Panc1 (cell line): Measurements from ENCODE around the gene CFAP97D1. TPM values are rescaled to one million over a fixed set of nuclear protein-coding genes. Genes with fewer than 3 reads are reported as not detected.
"Not testable (repeated sequence)": the region's sequence is repeated elsewhere in the genome, so short reads cannot be mapped to it uniquely, and the experiment has no call there.

ENCODE experiments used
- ATAC-seq: fragments of 200-7000 bp; cut with Tn5 transposase; 2 replicates; pipeline ENCODE4 v1.9.1; 2020; ENCODE audit warnings: mild to moderate bottlenecking, moderate library complexity
- BruUV-seq: library from RNA; stranded (reverse); fragments of 400-500 nt; replicated peaks from 2 replicates; lab custom pipeline; 2021; lab: Mats Ljungman, UMichigan
- CTCF ChIA-PET: fragments of 300-600 bp; sonication (Branson Sonifier 250); formaldehyde crosslinking; loops from one replicate; lab custom pipeline; 2022; ENCODE audit warnings: antibody characterized with exemption; lab: Charles Lee
- POLR2A ChIA-PET: fragments of 300-600 bp; sonication (Branson Sonifier 250); formaldehyde crosslinking; loops from one replicate; lab custom pipeline; 2022; ENCODE audit warnings: antibody characterized with exemption; lab: Charles Lee
- DNase-seq: peaks from one replicate; pipeline ENCODE4 v3.0.0-alpha.2; 2010; ENCODE audit warnings: low read depth, low spot score
- H3K27ac ChIP-seq: 2 replicates; pipeline ENCODE4 v1.5.1; 2011; ENCODE audit warnings: mild to moderate bottlenecking, low read length, inconsistent platforms
- H3K27me3 ChIP-seq: fragments of 200-500 bp; sonication (Bioruptor generic); 2 replicates; pipeline ENCODE4 v1.6.0; 2014; ENCODE audit warnings: low read length, inconsistent platforms; ENCODE audit not compliant: control insufficient read depth, insufficient read depth
- H3K36me3 ChIP-seq: fragments of 200-500 bp; sonication (Bioruptor generic); 2 replicates; pipeline ENCODE4 v1.5.1; 2014; ENCODE audit warnings: inconsistent platforms, mild to moderate bottlenecking, low read length, moderate library complexity; ENCODE audit not compliant: control insufficient read depth, insufficient read depth
- H3K4me1 ChIP-seq: 2 replicates; pipeline ENCODE4 v1.5.1; 2011; ENCODE audit warnings: inconsistent platforms, mild to moderate bottlenecking, low read length, moderate library complexity; ENCODE audit not compliant: control insufficient read depth, insufficient read depth
- H3K4me3 ChIP-seq, 2 experiments: 2 replicates each; pipeline ENCODE4 v1.5.1; 2011 to 2012; ENCODE audit warnings: low read depth in 2 of 2, low read length in 2 of 2, mild to moderate bottlenecking in 2 of 2, inconsistent platforms in 1 of 2, moderate library complexity in 1 of 2
- H3K9me3 ChIP-seq: fragments of 200-500 bp; sonication (Bioruptor generic); 2 replicates; pipeline ENCODE4 v1.5.1; 2014; ENCODE audit warnings: low read depth, mild to moderate bottlenecking, inconsistent platforms, low read length, moderate library complexity; ENCODE audit not compliant: control insufficient read depth, insufficient read depth
- POLR2AphosphoS5 ChIP-seq: IDR thresholded peaks from 2 replicates; pipeline ENCODE4 v1.6.1; 2012; ENCODE audit warnings: mild to moderate bottlenecking, low read depth, low read length, moderate library complexity
- SIN3A ChIP-seq: IDR thresholded peaks from 2 replicates; pipeline ENCODE4 v1.6.1; 2012; ENCODE audit warnings: low read depth, mild to moderate bottlenecking, low read length, moderate library complexity, borderline replicate concordance; ENCODE audit not compliant: insufficient read depth
- TCF7L2 ChIP-seq: IDR thresholded peaks from 2 replicates; pipeline ENCODE4 v1.6.1; 2011; ENCODE audit warnings: mild to moderate bottlenecking, low read depth, low read length, inconsistent platforms
- in situ Hi-C: cut with HindIII; loops from 2 replicates; pipeline ENCODE4 v1.10.0; 2016; ENCODE audit warnings: low sequenced_read_pairs, low pct_unique_long_range_greater_than_20kb
- intact Hi-C: fragments of 100-400 bp; cut with micrococcal nuclease; formaldehyde crosslinking; loops from one replicate; pipeline ENCODE4 v1.10.0; 2022; ENCODE audit not compliant: unreplicated experiment
- total RNA-seq: library from RNA; stranded (reverse); gene quantifications from one replicate; pipeline ENCODE4 v1.2.1, GENCODE V29; 2021; ENCODE audit not compliant: unreplicated experiment
- TF ChIP-seq, protein P1 (sequence below): fragments of 450-650 bp; IDR thresholded peaks from 2 replicates; pipeline ENCODE4 v1.5.1; 2017; ENCODE audit warnings: mild to moderate bottlenecking
- TF ChIP-seq, protein P2 (sequence below), 2 experiments: IDR thresholded peaks; 2 replicates each; pipeline ENCODE4 v1.6.1; 2011 to 2012; ENCODE audit warnings: low read depth in 2 of 2, control low read depth in 1 of 2, low read length in 1 of 2, mild to moderate bottlenecking in 1 of 2, moderate library complexity in 1 of 2; ENCODE audit not compliant: insufficient read depth in 1 of 2

CFAP97D1 gene
- total RNA-seq, 1 experiment from 2014 or later: not detected

DNA sequence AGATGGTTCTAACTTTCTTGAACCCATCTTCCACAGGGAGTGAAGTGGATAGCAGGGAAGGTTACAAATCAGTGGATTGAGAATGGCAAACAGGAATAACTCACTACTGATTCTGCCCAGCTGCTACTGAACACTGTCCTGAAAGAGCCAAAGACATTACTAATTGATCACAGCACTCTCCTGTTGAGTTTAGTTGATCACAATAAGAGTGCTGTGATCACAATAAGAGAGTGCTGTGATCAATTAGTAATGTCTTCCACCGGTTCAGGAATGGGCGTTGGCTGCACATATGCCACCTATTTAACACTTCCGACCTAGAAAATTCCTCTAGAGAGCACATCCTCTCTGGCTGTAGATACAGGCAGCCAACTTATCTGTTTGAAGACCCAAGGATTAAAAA is 11.4 kb downstream of the CFAP97D1 start:
- DNase-seq: no peak
- BruUV-seq: no TSS peak
- intact Hi-C loops (no loop called here), in situ Hi-C loops (no loop called here)
- Histone ChIP-seq H3K27me3 (no peaks in the 10 kb centered on the region), H3K27ac (no peak overlapping the region), H3K4me3 (no peak overlapping the region), H3K4me1 (no peaks in the 10 kb centered on the region), H3K36me3 (no peaks in the 10 kb centered on the region), H3K9me3 (no peaks in the 10 kb centered on the region)
- CTCF ChIA-PET: no interaction called here
- TF ChIP-seq, protein P1, sequence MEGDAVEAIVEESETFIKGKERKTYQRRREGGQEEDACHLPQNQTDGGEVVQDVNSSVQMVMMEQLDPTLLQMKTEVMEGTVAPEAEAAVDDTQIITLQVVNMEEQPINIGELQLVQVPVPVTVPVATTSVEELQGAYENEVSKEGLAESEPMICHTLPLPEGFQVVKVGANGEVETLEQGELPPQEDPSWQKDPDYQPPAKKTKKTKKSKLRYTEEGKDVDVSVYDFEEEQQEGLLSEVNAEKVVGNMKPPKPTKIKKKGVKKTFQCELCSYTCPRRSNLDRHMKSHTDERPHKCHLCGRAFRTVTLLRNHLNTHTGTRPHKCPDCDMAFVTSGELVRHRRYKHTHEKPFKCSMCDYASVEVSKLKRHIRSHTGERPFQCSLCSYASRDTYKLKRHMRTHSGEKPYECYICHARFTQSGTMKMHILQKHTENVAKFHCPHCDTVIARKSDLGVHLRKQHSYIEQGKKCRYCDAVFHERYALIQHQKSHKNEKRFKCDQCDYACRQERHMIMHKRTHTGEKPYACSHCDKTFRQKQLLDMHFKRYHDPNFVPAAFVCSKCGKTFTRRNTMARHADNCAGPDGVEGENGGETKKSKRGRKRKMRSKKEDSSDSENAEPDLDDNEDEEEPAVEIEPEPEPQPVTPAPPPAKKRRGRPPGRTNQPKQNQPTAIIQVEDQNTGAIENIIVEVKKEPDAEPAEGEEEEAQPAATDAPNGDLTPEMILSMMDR: no peak
- peak; percentile 78 for ATAC-seq
- POLR2A ChIA-PET: no interaction called here

DNA sequence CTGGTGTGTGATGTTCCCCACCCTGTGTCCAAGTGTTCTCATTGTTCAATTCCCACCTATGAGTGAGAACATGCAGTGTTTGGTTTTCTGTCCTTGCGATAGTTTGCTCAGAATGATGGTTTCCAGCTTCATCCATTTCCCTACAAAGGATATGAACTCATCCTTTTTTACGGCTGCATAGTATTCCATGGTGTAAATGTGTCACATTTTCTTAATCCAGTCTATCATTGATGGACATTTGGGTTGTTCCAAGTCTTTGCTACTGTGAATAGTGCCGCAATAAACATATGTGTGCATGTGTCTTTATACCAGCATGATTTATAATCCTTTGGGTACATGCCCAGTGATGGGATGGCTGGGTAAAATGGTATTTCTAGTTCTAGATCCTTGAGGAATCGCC is 12.4 kb downstream of the CFAP97D1 start:
- intact Hi-C loops, ATAC-seq, POLR2A ChIA-PET, H3K4me1 ChIP-seq, H3K27ac ChIP-seq, in situ Hi-C loops, H3K36me3 ChIP-seq, H3K9me3 ChIP-seq, H3K27me3 ChIP-seq, CTCF ChIA-PET, BruUV-seq, DNase-seq, H3K4me3 ChIP-seq: not testable (repeated sequence)

DNA sequence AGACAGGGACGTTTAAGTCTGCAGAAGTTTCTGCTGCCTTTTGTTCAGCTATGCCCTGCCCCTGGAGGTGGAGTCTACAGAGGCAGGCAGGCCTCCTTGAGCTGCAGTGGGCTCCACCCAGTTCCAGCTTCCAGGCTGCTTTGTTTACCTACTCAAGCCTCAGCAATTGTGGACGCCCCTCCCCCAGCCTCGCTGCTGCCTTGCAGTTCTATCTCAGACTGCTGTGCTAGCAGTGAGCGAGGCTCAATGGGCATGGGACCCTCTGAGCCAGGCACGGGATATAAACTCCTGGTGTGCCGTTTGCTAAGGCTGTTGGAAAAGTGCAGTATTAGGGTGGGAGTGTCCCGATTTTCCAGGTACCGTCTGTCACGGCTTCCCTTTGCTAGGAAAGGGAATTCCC is 17.8 kb downstream of the CFAP97D1 start:
- H3K27me3 ChIP-seq, DNase-seq, H3K4me1 ChIP-seq, H3K36me3 ChIP-seq, intact Hi-C loops, in situ Hi-C loops, H3K4me3 ChIP-seq, POLR2A ChIA-PET, CTCF ChIA-PET, ATAC-seq, H3K27ac ChIP-seq, H3K9me3 ChIP-seq, BruUV-seq: not testable (repeated sequence)

DNA sequence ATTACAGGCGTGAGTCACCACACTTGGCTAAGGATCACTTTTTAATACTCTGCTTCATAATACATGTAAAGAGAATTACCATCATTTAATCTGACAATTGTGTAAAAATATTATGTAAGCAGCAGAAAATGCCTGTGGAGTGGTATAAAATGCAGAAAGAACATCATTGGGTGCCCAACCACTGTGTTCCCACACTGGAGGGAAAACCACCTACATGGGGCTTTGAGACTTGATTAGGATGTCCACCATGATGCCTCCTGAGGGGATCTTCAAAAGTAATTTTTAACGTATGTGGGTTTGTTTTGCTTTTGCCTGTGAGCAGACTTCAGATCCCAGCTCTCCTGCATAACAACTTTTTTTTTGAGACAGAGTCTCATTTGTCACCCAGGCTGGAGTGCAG is 18.8 kb downstream of the CFAP97D1 start:
- H3K27ac ChIP-seq: no peak overlapping the region
- intact Hi-C loops: no loop called here
- H3K9me3 ChIP-seq: no peaks in the 10 kb centered on the region
- DNase-seq: no peak
- no peaks in the 10 kb centered on the region for H3K4me1 ChIP-seq
- H3K36me3 ChIP-seq: no peaks in the 10 kb centered on the region
- no peak overlapping the region for H3K4me3 ChIP-seq
- no peak for ATAC-seq
- H3K27me3 ChIP-seq: no peaks in the 10 kb centered on the region
- no TSS peak for BruUV-seq
- in situ Hi-C loops: no loop called here
- CTCF ChIA-PET: no interaction called here
- POLR2A ChIA-PET: no interaction called here
- TF ChIP-seq TCF7L2 (no peak), SIN3A (no peak), POLR2AphosphoS5 (no peak)
- TF ChIP-seq, protein P1: no peak
- TF ChIP-seq, protein P2, sequence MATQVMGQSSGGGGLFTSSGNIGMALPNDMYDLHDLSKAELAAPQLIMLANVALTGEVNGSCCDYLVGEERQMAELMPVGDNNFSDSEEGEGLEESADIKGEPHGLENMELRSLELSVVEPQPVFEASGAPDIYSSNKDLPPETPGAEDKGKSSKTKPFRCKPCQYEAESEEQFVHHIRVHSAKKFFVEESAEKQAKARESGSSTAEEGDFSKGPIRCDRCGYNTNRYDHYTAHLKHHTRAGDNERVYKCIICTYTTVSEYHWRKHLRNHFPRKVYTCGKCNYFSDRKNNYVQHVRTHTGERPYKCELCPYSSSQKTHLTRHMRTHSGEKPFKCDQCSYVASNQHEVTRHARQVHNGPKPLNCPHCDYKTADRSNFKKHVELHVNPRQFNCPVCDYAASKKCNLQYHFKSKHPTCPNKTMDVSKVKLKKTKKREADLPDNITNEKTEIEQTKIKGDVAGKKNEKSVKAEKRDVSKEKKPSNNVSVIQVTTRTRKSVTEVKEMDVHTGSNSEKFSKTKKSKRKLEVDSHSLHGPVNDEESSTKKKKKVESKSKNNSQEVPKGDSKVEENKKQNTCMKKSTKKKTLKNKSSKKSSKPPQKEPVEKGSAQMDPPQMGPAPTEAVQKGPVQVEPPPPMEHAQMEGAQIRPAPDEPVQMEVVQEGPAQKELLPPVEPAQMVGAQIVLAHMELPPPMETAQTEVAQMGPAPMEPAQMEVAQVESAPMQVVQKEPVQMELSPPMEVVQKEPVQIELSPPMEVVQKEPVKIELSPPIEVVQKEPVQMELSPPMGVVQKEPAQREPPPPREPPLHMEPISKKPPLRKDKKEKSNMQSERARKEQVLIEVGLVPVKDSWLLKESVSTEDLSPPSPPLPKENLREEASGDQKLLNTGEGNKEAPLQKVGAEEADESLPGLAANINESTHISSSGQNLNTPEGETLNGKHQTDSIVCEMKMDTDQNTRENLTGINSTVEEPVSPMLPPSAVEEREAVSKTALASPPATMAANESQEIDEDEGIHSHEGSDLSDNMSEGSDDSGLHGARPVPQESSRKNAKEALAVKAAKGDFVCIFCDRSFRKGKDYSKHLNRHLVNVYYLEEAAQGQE (IDR thresholded peaks at IDR 0.05; ENCODE audit: insufficient read depth in 1 of 2, low read depth in 2 of 2, low read length in 1 of 2): no peak
